K562 treated with DMSO at 1 percent for 4 hours (cell line): Measurements from ENCODE around the gene ZBTB46. TPM values are rescaled to one million over a fixed set of nuclear protein-coding genes. Genes with fewer than 3 reads are reported as not detected.

Source experiments
- total RNA-seq: library from RNA; unstranded; fragments of 300-600 nt; gene quantifications from 2 replicates; pipeline ENCODE4 v1.2.3, GENCODE V29; 2022; ENCODE audit not compliant: insufficient read depth

ZBTB46 gene, protein sequence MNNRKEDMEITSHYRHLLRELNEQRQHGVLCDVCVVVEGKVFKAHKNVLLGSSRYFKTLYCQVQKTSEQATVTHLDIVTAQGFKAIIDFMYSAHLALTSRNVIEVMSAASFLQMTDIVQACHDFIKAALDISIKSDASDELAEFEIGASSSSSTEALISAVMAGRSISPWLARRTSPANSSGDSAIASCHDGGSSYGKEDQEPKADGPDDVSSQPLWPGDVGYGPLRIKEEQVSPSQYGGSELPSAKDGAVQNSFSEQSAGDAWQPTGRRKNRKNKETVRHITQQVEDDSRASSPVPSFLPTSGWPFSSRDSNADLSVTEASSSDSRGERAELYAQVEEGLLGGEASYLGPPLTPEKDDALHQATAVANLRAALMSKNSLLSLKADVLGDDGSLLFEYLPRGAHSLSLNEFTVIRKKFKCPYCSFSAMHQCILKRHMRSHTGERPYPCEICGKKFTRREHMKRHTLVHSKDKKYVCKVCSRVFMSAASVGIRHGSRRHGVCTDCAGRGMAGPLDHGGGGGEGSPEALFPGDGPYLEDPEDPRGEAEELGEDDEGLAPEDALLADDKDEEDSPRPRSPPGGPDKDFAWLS
- 2.2 and 2.8 TPM in 2 replicates for total RNA-seq

DNA sequence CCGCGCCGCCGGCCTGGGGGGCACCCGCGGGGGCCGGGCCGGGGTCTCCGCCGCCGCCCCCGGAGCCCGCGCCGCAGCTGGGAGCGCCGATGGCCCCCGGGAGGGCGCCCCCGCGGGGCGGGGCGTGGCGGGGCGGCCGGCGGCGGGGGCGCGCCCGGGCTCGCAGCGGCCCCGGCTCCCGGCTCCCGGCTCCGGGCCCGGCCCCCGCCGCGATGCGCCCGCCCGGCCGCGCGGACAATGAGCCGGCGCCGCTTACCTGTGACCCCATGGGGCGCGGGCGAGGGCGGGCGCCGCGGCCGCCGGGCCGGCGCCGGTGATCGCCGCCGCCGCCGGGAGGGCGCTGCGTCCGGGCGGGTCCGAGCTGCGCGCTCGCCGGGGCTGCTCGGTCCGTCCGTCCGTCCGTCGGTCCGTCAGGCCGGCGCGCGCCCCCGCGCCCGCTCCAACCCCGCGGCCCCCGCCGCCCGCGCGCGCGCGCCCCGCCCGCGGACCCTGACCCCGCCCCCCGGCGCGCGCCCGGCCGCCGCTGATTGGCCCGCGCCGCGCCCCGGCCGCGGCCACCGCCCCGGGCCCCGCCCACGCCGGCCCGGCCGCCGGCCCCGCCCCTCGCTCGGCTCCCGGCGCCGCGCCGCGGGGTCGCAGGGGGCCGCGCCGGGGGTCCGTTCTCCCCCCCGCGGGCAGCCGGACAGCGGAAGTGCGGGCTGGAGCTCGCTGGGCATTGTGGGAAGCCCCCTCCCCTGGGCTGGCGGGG is at the start of gene ZBTB46:
Gene ZBTB46 (minus strand): TSS at position 424 of the 748 bp plus-strand sequence. CDS start 40,507 bp downstream, outside the sequence.

DNA sequence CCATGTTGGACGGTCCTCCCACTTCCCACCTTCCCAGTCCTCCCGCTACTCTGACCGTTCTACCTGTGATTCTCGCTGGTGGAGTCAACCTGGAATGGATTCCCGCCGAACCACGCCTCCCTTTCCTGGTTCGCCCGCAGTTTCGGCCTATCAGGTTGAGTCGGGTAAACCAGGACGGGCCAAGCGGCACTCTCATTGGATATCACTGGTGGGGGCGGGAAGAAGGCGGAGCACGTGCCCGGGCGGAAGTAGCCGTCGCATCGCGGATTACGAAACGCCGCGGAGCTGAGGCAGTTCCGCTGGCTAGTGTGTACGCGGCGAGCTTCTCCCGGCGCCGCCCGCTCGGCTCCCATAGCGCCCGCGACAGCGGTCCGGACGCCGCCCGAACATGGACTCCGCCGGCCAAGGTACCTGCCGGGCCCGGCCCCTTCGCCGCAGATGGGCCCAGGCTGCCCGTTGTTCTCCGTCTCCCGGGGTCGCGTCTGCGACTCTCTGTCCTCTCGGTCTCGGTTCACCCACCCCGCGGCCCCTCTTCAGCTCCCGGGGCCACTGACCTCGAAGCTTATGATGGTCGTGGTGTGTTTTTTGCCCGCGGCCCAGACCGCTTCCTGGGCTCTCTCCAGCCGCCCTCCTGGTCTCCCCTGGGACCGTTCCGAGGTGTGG is 34.0 kb upstream of the ZBTB46 start, which contains the start of gene TPD52L2:
Gene TPD52L2 (plus strand): TSS at position 293 of the 663 bp plus-strand sequence. CDS start 96 bp downstream, at position 389.

DNA sequence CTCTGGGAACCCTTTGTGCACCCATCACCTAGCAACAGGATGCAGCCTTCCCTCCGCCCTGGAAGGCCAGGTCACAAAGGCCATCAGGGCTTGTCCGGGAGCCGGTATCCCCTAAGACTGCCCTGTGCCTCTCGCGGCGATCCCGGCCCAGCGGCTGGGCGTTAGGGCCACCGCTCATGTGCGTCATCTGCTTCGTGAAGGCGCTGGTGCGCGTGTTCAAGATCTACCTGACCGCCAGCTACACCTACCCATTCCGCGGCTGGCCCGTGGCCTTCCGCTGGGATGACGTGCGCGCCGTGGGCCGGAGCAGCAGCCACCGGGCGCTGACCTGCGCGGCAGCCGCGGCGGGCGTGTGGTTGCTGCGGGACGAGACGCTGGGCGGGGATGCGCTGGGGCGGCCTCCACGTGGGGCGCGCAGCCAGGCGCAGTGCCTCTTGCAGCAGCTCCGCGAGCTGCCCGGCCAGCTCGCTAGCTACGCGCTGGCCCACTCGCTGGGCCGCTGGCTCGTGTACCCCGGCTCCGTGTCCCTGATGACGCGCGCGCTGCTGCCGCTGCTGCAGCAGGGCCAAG is 30.4 kb upstream of the ZBTB46 start, which contains the start of gene ABHD16B:
Gene ABHD16B (plus strand): TSS at position 134 of the 570 bp plus-strand sequence. CDS start 43 bp downstream, at position 177.

DNA sequence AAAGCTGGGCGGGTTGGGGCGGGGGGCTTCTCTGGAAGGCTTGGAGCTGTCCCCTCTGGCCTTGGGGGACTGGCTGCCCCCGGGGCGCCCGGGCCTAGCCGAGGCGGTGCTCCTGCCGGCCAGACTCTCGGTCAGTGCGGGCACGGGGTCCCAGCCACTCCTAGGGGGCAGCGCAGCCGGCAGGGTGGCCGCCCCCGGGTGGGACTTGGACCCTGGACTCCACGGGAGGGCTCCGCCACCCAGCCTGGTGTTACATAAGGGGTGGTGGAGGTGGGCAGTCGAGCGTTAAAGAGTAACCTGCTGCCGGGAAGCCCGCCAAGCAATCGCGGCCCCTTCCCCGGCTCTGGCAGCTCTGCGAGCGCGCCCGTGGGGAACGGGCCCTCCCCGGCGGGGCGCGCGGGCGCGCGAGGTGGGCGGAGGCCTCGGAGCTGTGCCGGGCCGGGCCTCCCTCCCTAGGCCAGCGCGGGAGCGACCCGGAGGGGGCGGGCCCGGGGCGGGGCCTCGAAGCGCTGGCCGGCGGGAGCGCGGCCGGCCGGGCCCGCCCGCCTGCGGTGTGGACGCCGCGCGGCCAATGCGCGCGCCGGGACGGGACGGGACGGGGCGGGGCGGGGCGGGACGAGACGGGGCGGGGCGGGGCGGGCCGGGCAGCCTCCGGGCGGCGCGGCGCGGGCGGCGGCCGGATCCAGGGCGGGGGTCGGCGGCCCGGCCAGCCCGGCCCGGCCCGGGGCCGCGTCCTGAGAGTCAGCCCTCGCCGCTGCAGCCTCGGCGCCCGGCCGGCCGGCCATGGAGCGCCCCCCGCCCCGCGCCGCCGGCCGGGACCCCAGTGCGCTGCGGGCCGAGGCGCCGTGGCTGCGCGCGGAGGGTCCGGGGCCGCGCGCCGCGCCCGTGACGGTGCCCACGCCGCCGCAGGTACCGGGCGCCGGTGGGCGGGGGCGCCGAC is 91.7 kb downstream of the ZBTB46 start, which contains the start of gene SLC2A4RG:
Gene SLC2A4RG (plus strand): TSS at position 647 of the 940 bp plus-strand sequence. CDS start 137 bp downstream, at position 784.

DNA sequence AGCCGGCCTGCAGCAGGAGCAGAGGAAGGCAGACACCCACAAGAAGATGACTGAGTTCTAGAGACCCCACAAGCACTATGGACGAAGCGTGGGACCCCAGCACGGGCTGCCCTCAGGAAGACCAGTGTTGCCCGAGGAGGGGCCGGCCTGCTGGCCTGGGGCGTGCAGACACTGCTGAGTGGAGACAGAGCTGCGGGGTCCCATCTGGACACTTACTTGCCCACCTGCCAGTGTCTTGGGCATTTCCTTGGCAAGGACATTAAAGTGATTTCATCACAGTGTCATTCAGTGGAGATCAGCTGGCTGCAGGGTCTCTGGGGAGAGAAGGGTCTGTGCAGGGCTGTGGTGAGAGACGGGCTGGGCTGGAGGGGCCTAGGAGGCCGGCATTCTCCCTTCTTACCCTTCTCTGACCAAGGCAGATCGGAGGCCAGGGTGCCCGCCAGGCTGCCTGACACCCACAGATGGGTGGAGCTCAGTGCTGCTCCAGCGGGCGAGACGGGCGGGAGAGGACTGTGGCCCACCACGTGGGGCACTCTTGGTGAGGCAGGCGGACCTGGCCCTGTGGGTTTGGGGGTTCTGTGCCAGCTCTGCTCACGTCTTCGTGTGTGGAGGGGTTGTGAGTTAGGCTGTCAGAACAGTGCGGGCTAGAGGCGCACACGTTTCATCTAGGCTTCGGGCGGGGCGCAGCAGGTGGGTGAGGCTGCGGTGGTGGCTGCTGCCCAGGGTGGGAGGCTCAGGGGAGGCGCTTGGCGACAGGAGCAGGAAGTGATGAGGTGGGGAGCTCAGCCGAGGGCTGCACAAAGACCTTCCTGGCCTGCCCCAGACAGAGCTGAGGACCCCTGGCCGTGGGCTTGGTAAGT is 95.0 kb downstream of the ZBTB46 start, which contains the start of gene LIME1:
Gene LIME1 (plus strand): TSS at position 806 of the 860 bp plus-strand sequence. CDS start 886 bp downstream, outside the sequence.

DNA sequence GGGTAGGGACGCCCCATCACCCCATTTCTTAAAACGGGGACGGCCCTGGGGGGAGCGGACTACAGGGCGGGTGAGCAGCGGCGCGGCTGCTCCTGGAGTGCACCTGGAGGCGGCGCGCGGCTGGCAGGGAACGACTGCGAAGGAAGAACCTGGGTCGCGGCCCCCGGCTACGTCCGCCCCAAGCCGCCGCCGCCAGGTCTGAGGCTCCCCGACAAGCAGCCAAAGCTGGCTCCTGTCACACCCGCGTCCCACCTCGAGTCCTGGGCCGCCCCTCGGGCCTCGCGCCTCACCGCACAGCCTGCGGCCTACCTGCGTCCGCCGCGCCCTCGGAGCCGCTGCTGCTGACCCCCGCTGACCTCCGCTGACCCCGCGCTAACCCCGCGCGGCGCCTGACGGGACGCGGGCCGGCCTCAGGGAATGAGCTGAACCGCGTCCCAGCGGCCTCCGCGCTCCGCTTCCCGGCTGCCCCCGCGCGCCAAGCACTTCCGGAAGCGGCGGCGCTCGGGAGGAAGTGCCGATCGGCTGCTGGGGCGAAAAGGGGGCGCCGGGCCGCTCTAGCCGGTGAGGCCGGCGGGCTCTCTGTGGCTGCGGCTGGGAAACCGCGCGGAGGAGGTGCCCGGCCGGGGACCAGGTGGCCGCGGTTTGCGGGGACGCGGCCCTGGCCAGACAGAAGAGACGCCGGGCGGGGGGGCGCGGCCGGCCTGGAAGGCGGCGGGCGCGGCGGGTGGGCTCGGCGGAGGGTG is 123.3 kb downstream of the ZBTB46 start, which contains the start of the genes ARFRP1 and ZGPAT:
Gene ARFRP1 (minus strand): TSS at position 419 of the 743 bp plus-strand sequence. CDS start 885 bp downstream, outside the sequence.
Gene ZGPAT (plus strand): TSS at position 482 of the 743 bp plus-strand sequence. CDS start 542 bp downstream, outside the sequence.

DNA sequence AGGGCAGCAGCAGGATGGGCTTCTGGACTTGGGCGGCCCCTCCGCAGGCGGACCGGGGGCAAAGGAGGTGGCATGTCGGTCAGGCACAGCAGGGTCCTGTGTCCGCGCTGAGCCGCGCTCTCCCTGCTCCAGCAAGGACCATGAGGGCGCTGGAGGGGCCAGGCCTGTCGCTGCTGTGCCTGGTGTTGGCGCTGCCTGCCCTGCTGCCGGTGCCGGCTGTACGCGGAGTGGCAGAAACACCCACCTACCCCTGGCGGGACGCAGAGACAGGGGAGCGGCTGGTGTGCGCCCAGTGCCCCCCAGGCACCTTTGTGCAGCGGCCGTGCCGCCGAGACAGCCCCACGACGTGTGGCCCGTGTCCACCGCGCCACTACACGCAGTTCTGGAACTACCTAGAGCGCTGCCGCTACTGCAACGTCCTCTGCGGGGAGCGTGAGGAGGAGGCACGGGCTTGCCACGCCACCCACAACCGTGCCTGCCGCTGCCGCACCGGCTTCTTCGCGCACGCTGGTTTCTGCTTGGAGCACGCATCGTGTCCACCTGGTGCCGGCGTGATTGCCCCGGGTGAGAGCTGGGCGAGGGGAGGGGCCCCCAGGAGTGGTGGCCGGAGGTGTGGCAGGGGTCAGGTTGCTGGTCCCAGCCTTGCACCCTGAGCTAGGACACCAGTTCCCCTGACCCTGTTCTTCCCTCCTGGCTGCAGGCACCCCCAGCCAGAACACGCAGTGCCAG is 134.3 kb downstream of the ZBTB46 start, which contains the start of gene TNFRSF6B:
Gene TNFRSF6B (plus strand): TSS at position 25 of the 729 bp plus-strand sequence. CDS start 116 bp downstream, at position 141.

Other genes starting within 250 kb of the ZBTB46 start
- 9.0 and 9.1 TPM in 2 replicates for gene GMEB2, start 204.2 kb downstream of the ZBTB46 start, total RNA-seq
- 12.4 and 14.0 TPM in 2 replicates for gene STMN3, start 177.8 kb downstream of the ZBTB46 start, total RNA-seq
- 8.6 TPM in 2 replicates for gene RTEL1, start 173.0 kb downstream of the ZBTB46 start, total RNA-seq
- 1.6 and 2.7 TPM in 2 replicates for gene TNFRSF6B, start 134.6 kb downstream of the ZBTB46 start, total RNA-seq
- gene ARFRP1, start 123.3 kb downstream of the ZBTB46 start, total RNA-seq, result 25.5 and 28.4 TPM in 2 replicates
- gene ZGPAT, start 123.2 kb downstream of the ZBTB46 start, total RNA-seq, result 7.8 and 13.9 TPM in 2 replicates
- 13.3 and 13.4 TPM in 2 replicates for gene LIME1, start 94.6 kb downstream of the ZBTB46 start, total RNA-seq
- 33.3 and 40.7 TPM in 2 replicates for gene SLC2A4RG, start 91.5 kb downstream of the ZBTB46 start, total RNA-seq
- gene ABHD16B, start 30.2 kb upstream of the ZBTB46 start, total RNA-seq, result 4.8 and 6.2 TPM in 2 replicates
- 91.2 and 92.7 TPM in 2 replicates for gene TPD52L2, start 34.0 kb upstream of the ZBTB46 start, total RNA-seq
- 29.7 and 35.4 TPM in 2 replicates for gene DNAJC5, start 63.9 kb upstream of the ZBTB46 start, total RNA-seq
- 47.8 and 52.1 TPM in 2 replicates for gene UCKL1, start 125.2 kb upstream of the ZBTB46 start, total RNA-seq
- 7.3 and 9.2 TPM in 2 replicates for gene ZNF512B, start 138.7 kb upstream of the ZBTB46 start, total RNA-seq
- gene SAMD10, start 148.4 kb upstream of the ZBTB46 start, total RNA-seq, result 8.7 and 10.5 TPM in 2 replicates
- 70.4 and 76.0 TPM in 2 replicates for gene PRPF6, start 149.9 kb upstream of the ZBTB46 start, total RNA-seq
- 1.3 and 2.2 TPM in 2 replicates for gene C20orf204, start 204.9 kb upstream of the ZBTB46 start, total RNA-seq
- gene SOX18, start 218.4 kb upstream of the ZBTB46 start, total RNA-seq, result 8.1 and 8.9 TPM in 2 replicates
- gene TCEA2, start 231.9 kb upstream of the ZBTB46 start, total RNA-seq, result 14.6 and 23.6 TPM in 2 replicates
- gene RGS19, start 248.3 kb upstream of the ZBTB46 start, total RNA-seq, result 16.8 and 21.3 TPM in 2 replicates
- 1.3 and 1.7 TPM in 2 replicates for gene OPRL1, start 248.8 kb upstream of the ZBTB46 start, total RNA-seq